ENCODE data around the gene OPCML.

The OPCML gene

GRCh38 chr11:132802947-132803346 is 729.4 kb downstream of the OPCML start:
- DNase-seq (ENCODE audit: low read depth in 2 of 2), result no peak

- DNase-seq (ENCODE audit: low read depth in 2 of 2), result no peak
These were observed 738.5 kb downstream of the OPCML start for GRCh38 chr11:132793831-132794230.

GRCh38 chr11:132792341-132793140 is 739.8 kb downstream of the OPCML start:
- no peak for DNase-seq (ENCODE audit: low read depth in 2 of 2)

GRCh38 chr11:132790971-132791370 is 741.3 kb downstream of the OPCML start:
- no peak for DNase-seq (ENCODE audit: low read depth in 2 of 2)

- DNase-seq (ENCODE audit: low read depth in 2 of 2), result no peak
These were observed 741.8 kb downstream of the OPCML start for GRCh38 chr11:132790466-132790865.

GRCh38 chr11:132788816-132789325 is 743.4 kb downstream of the OPCML start:
- no peak for DNase-seq (ENCODE audit: low read depth in 2 of 2)

GRCh38 chr11:132785878-132786277 is 746.4 kb downstream of the OPCML start:
- DNase-seq (ENCODE audit: low read depth in 2 of 2), result no peak

GRCh38 chr11:132784441-132784840 is 747.9 kb downstream of the OPCML start:
- no peak for DNase-seq (ENCODE audit: low read depth in 2 of 2)

- DNase-seq (ENCODE audit: low read depth in 2 of 2), result no peak
These were observed 750.2 kb downstream of the OPCML start for GRCh38 chr11:132782102-132782501.

- DNase-seq (ENCODE audit: low read depth in 2 of 2), result no peak
These were observed 752.3 kb downstream of the OPCML start for GRCh38 chr11:132780046-132780445.

GRCh38 chr11:132779497-132779896 is 752.8 kb downstream of the OPCML start:
- no peak for DNase-seq (ENCODE audit: low read depth in 2 of 2)

- no peak for DNase-seq (ENCODE audit: low read depth in 2 of 2)
These were observed 755.0 kb downstream of the OPCML start for GRCh38 chr11:132777067-132777975.

GRCh38 chr11:132773751-132774150 is 758.5 kb downstream of the OPCML start:
- no peak for DNase-seq (ENCODE audit: low read depth in 2 of 2)

- no peak for DNase-seq (ENCODE audit: low read depth in 2 of 2)
These were observed 759.4 kb downstream of the OPCML start for GRCh38 chr11:132772703-132773545.

- no peak for DNase-seq (ENCODE audit: low read depth in 2 of 2)
These were observed 760.6 kb downstream of the OPCML start for GRCh38 chr11:132771746-132772145.

GRCh38 chr11:132770829-132771530 is 761.3 kb downstream of the OPCML start:
- DNase-seq (ENCODE audit: low read depth in 2 of 2), result no peak

GRCh38 chr11:132763503-132763902 is 768.8 kb downstream of the OPCML start:
- DNase-seq (ENCODE audit: low read depth in 2 of 2), result no peak

- DNase-seq (ENCODE audit: low read depth in 2 of 2), result no peak
These were observed 776.4 kb downstream of the OPCML start for GRCh38 chr11:132755934-132756333.

GRCh38 chr11:132751516-132752250 is 780.6 kb downstream of the OPCML start:
- no peak for DNase-seq (ENCODE audit: low read depth in 2 of 2)

- no peak for DNase-seq (ENCODE audit: low read depth in 2 of 2)
These were observed 786.0 kb downstream of the OPCML start for GRCh38 chr11:132746305-132746704.

Data from stimulated activated CD4-positive, alpha-beta T cell treated with anti-CD3 and anti-CD28 coated beads, Interleukin-15, amount 100 ng/mL, for 48 hours (primary cell).